AG04450 (cell line): ENCODE data around the gene STAT4. TPM values are rescaled to one million over a fixed set of nuclear protein-coding genes. Genes with fewer than 3 reads are reported as not detected.

Source experiments
- CTCF ChIA-PET: fragments of 300-600, 350-600 bp; formaldehyde crosslinking; extraction: SDS; loops from one replicate; lab custom pipeline; 2022; ENCODE audit warnings: antibody characterized with exemption, inconsistent platforms; lab: Charles Lee
- POLR2A ChIA-PET: fragments of 350-600 bp; formaldehyde crosslinking; extraction: SDS; loops from one replicate; lab custom pipeline; 2021; ENCODE audit warnings: antibody characterized with exemption, inconsistent platforms; lab: Yijun Ruan, JAX
- DNase-seq: peaks from one replicate; pipeline ENCODE4 v3.0.0-alpha.2; 2011; ENCODE audit warnings: low read depth, low spot score
- H3K27ac ChIP-seq: one replicate; pipeline ENCODE4 v1.5.1; 2012; ENCODE audit warnings: low read depth, low read length, control low read depth
- H3K27me3 ChIP-seq: one replicate; pipeline ENCODE4 v1.6.0; 2012; ENCODE audit warnings: low read length; ENCODE audit not compliant: control insufficient read depth, insufficient read depth
- H3K4me3 ChIP-seq: 2 replicates; pipeline ENCODE4 v1.5.1; 2011; ENCODE audit warnings: mild to moderate bottlenecking, low read depth, low read length, control low read depth
- H3K9me3 ChIP-seq: 2 replicates; pipeline ENCODE4 v1.5.1; 2012; ENCODE audit warnings: low read length; ENCODE audit not compliant: control insufficient read depth, insufficient read depth
- CTCF ChIP-seq: IDR thresholded peaks from 2 replicates; pipeline ENCODE4 v1.5.1; 2011; ENCODE audit warnings: low read depth, low read length, control low read depth, inconsistent platforms
- polyA plus RNA-seq: library from polyadenylated mRNA; depleted of rRNA; stranded (reverse); fragments of >200 nt; gene quantifications from 2 replicates; pipeline ENCODE4 v1.2.3, GENCODE V29; 2011

STAT4 gene
- polyA plus RNA-seq, 1 experiment = 1.3 TPM

- ChIA-PET POLR2A (no interaction called here), CTCF (no interaction called here)
- no peak for DNase-seq
- TF ChIP-seq CTCF = no peak
- Histone ChIP-seq H3K27ac (no peak overlapping the region), H3K9me3 (no peaks in the 10 kb centered on the region), H3K27me3 (no peaks in the 10 kb centered on the region), H3K4me3 (no peak overlapping the region)
These were observed 42.5 kb downstream of the STAT4 start for GRCh38 chr2:191108331-191108730.

GRCh38 chr2:191105082-191105481 is 45.7 kb downstream of the STAT4 start:
- H3K27me3 ChIP-seq = no peaks in the 10 kb centered on the region
- DNase-seq = no peak

GRCh38 chr2:191103774-191104173 is 47.0 kb downstream of the STAT4 start:
- DNase-seq = no peak
- CTCF ChIA-PET = interaction anchor here (0.9 to 1.7 kb wide), 3 partner anchors 12 to 436 kb away, joined by 4 to 5 read pairs (median 4); no protein-coding TSS in a partner anchor
- POLR2A ChIA-PET = no interaction called here

More at GRCh38 chr2:191105082-191105481, 45.7 kb downstream of the STAT4 start:
- no peak overlapping the region for H3K4me3 ChIP-seq
- H3K27ac ChIP-seq = no peak overlapping the region
- no peak for TF ChIP-seq CTCF
- CTCF ChIA-PET = no interaction called here
- H3K9me3 ChIP-seq = no peaks in the 10 kb centered on the region
- POLR2A ChIA-PET = no interaction called here

GRCh38 chr2:191100216-191100615 is 50.6 kb downstream of the STAT4 start:
- no peak for DNase-seq
- POLR2A ChIA-PET = no interaction called here
- TF ChIP-seq CTCF = no peak
- no peaks in the 10 kb centered on the region for H3K27me3 ChIP-seq
- H3K9me3 ChIP-seq = no peaks in the 10 kb centered on the region
- H3K27ac ChIP-seq = no peak overlapping the region
- CTCF ChIA-PET = no interaction called here
- H3K4me3 ChIP-seq = no peak overlapping the region

More at GRCh38 chr2:191103774-191104173, 47.0 kb downstream of the STAT4 start:
- TF ChIP-seq CTCF = no peak
- Histone ChIP-seq H3K27ac (no peak overlapping the region), H3K9me3 (no peaks in the 10 kb centered on the region), H3K27me3 (no peaks in the 10 kb centered on the region), H3K4me3 (no peak overlapping the region)

- DNase-seq = no peak
- Histone ChIP-seq H3K27ac (no peak overlapping the region), H3K9me3 (no peaks in the 10 kb centered on the region), H3K4me3 (no peak overlapping the region), H3K27me3 (no peaks in the 10 kb centered on the region)
- no peak for TF ChIP-seq CTCF
- CTCF ChIA-PET = interaction anchor here (1.6 to 1.7 kb wide), 2 partner anchors 35 to 68 kb away, joined by 4 to 7 read pairs; no protein-coding TSS in a partner anchor
- POLR2A ChIA-PET = no interaction called here
These were observed 63.5 kb downstream of the STAT4 start for GRCh38 chr2:191087311-191087710.
